Stimulated activated CD4-positive, alpha-beta T cell treated with anti-CD3 and anti-CD28 coated beads, TNF-alpha, amount 100 ng/mL, for 4 hours (primary cell): ENCODE results near the gene EBP.
"Not testable (repeated sequence)": the region's sequence is repeated elsewhere in the genome, so short reads cannot be mapped to it uniquely, and the experiment has no call there.

ENCODE experiments used
- DNase-seq, 3 experiments: peaks; one replicate each; pipeline ENCODE4 v3.0.0-alpha.2; 2020; ENCODE audit warnings: low read depth in 3 of 3

EBP gene

GRCh38 chrX:48525853-48526252 is 4.2 kb downstream of the EBP start:
- DNase-seq: not testable (repeated sequence)

DNA sequence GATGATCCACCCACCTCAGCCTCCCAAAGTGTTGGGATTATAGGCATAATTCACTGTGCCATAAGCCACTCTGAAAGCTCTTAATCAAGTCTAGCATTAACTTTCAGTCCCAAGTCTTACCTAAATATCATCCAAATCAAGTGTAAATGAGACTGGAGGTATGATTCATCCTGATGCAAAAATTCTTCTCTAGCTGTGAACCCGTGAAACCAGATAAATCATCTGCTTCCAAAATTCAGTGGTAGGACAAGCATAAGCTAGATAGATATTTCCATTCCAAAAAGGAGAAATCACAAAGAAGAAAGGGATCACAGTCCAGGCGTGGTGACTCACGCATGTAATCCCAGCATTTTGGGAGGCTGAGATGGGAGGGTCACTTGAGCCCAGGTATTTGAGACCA is 9.1 kb downstream of the EBP start:
- no peak for DNase-seq

DNA sequence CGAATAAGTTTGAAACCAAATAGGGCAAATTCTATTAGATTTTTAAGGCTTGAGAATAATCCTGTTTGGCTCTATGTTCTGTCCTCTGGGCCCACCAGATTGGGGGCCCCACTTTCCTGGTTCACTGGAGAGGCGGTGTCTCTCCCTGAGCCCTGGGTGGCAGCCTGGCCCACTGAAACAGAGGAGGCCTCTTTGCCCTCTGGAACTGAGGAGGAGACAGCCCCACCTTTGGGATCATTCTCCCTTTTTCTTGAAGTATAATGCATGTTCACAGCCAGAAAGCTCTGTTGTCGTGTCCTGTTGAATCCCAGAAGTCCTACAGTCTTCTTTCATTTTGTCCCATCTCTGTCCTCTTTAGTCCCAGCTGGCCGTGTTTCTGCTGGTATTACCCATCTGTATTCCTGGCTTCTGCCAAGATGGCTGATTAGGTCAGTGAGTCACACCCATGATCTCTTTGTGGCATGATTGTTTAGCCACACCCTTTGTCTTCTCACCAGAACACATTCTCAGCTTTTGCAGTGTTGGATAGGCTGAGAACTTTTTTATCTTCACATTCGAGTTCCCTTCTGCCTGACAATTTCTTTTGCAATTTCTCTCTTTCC is 9.9 kb downstream of the EBP start:
- DNase-seq: no peak

DNA sequence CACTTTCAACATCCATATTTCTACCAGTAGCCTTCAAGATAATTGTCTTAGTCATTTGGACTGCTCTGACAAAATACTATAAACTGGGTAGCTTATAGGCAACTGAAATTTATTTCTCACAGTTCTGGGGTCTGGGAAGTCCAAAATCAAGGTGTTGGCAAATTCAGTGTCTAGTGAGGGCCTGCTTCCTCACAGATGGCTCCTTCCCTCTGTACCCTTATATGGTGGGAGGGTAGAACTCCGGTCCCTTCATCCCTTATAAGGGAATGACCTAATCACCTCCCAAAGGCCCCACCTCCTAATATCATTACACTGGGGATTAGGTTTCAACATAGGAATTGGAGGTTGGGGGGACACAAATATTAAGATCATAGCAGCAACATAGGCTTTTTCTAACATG is 10.6 kb downstream of the EBP start:
- no peak for DNase-seq

- DNase-seq: no peak
Observed at GRCh38 chrX:48533165-48533564, 11.6 kb downstream of the EBP start.

- DNase-seq: no peak
Observed at GRCh38 chrX:48538641-48539344, 17.2 kb downstream of the EBP start.

GRCh38 chrX:48539345-48540027 is 17.9 kb downstream of the EBP start, which contains the start of gene TBC1D25:
Gene TBC1D25 (plus strand): TSS chrX:48539714. CDS start chrX:48539798, 84 bp downstream.
- peak; percentile 90 to 95 (median 93) for DNase-seq

- peak; percentile 25 to 34 (median 26) for DNase-seq
Observed at GRCh38 chrX:48540028-48540375, 18.4 kb downstream of the EBP start.

DNA sequence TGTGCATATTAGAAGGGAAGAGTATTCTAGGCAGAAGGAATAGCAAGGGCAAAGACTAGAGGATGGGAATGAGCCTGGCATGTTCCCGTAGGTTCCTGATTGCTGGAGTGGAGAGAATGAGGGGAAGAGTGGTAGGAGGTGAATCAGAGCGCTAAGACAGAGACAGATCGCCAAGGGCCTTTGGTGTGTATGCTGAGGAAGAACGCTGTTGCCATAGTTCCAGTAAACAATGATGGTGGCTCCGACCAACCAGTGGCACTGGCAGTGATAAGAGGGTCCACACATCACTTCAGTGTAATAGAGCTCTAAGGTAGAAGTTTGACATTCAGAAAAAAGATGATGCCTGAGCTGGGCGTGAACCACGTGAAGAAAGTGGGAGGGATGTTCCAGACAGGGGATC is 18.9 kb downstream of the EBP start:
- no peak for DNase-seq

DNA sequence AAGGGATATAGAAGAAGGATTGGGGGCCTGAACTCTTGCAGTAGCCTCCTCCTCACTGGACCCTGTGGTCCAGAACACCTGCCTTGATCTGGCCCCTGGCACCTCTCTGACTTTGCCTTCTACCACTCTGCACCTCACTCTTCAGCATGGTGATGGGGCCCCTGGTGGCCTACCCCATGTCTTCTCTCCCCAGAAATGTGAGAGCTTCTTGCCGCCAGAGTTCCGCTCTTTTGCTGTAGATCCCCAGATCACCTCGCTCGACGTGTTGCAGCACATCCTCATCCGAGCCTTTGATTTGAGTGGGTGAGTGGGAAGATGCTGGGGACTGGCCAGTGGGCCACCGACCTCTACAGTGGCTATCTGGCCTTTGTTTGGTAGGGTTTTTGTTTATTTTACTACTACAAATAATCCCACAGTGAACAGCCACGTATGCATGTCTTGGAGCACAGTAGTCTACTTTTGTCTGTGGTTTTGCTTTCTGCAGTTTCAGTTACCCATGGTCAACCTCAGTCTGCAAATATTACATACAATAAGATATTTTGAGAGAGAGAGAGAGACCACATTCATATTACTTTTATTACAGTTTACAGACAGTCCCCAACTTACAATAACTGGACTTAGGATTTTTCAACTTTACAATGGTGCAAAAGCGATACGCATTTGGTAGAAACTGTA is 19.7 kb downstream of the EBP start:
- DNase-seq: no peak

GRCh38 chrX:48548871-48549270 is 27.3 kb downstream of the EBP start:
- DNase-seq: no peak

- DNase-seq: not testable (repeated sequence)
Observed at GRCh38 chrX:48555731-48556325, 34.2 kb downstream of the EBP start.

GRCh38 chrX:48558271-48558670 is 36.7 kb downstream of the EBP start:
- no peak for DNase-seq

DNA sequence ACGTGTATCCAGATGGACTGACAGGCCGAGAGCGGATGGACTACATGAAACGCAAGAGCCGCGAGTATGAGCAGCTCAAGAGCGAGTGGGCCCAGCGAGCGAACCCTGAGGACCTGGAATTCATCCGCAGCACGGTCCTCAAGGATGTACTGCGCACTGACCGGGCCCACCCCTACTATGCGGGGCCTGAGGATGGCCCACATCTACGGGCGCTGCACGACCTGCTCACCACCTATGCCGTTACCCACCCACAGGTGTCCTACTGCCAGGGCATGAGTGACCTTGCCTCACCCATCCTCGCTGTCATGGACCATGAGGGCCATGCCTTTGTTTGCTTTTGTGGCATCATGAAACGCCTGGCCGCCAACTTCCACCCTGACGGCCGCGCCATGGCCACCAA is 38.0 kb downstream of the EBP start:
- no peak for DNase-seq

DNA sequence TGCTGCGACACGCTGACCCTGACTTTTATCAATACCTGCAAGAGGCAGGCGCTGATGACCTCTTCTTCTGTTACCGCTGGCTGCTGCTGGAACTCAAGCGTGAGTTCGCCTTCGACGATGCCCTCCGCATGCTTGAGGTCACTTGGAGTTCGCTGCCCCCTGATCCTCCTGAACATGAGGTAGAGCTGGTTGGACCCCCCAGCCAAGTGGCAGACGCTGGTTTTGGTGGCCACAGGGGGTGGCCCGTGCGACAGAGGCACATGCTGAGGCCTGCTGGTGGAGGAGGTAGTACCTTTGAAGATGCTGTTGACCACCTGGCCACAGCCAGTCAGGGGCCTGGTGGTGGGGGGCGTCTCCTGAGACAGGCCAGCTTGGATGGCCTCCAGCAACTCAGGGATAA is 38.4 kb downstream of the EBP start:
- DNase-seq: no peak

DNA sequence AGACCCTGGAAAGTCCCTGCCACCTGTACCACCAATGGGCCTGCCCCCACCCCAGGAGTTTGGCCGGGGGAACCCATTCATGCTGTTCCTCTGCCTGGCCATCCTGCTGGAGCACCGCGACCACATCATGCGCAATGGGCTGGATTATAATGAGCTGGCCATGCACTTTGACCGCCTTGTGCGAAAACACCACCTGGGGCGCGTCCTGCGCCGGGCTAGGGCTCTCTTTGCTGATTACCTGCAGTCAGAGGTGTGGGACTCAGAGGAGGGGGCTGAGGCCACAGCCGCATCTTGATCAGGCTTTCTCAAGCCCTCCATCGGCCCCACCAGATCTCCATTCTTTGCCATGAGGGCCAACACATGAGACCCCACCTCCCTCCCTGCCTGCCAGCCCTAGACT is 39.1 kb downstream of the EBP start:
- no peak for DNase-seq

- DNase-seq: no peak
Observed at GRCh38 chrX:48569958-48570357, 48.4 kb downstream of the EBP start.

DNA sequence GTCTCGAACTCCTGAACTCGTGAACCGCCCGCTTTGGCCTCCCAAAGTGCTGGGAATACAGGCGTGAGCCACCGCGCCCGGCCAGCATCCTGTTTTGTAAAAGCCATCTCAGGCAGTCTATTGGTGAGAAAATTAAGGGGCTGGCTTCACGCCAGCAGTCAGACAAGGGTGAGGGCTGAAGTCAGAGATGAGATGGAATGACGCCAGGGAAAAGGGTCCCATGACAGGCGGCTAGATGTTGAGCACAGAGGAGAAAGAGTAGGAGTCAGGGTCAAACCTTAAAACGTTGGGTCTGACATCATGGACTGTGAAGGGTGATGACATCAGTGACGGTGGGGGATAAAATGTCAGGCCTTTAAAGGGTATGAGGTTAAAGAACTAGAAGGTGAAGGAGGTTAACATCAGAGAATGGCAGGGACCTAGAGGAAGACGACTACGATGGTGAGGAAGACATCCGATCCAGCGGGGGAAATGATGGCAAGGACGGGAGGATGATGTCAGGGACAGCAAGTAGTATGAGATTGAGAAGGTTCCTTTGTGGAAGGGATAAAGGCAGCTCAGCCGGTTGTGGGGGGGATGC is 52.2 kb downstream of the EBP start:
- DNase-seq: peak in 1 of 3 experiments; percentile 2

- peak; percentile 73 to 85 (median 82) for DNase-seq
Observed at GRCh38 chrX:48574270-48575266, 53.0 kb downstream of the EBP start, which contains the start of gene RBM3. Gene RBM3 (plus strand): TSS chrX:48574484. CDS start chrX:48575181, 697 bp downstream.

DNA sequence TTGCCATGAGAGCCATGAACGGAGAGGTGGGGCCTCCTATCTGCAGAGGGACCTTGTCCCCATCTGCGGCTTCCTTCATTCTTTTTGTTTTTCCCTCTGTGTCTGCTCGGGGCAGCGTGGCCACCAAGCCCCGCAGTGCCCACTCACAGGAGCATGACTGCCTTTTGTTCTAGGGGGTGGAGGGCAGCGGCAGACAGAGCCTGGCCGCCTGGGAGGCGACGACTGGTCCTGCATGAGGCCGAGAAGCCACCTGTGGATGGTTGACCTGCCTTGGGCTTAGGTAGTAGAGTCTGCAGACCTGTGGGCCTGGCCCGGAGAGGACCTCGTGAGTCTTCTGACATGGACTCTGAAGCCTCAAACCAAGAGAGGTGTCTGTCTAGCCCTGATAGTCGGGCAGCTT is 54.0 kb downstream of the EBP start:
- no peak for DNase-seq
